ENCODE results near the gene CLMN.

Gene CLMN

GRCh38 chr14:95273001-95273978 is 46.4 kb downstream of the CLMN start:
- H3K36me3 ChIP-seq (ENCODE audit: insufficient read depth, low read length): no peaks in the 10 kb centered on the region
- no peaks in the 10 kb centered on the region for H3K9me3 ChIP-seq (ENCODE audit: low read depth, low read length)
- TF ChIP-seq POLR2AphosphoS5 (IDR thresholded peaks at IDR 0.05; ENCODE audit: borderline replicate concordance, low read depth, low read length) (no peak), FOXP2 (optimal IDR thresholded peaks at IDR 0.05; ENCODE audit: control extremely low read depth, extremely low read length, insufficient read depth) (no peak), EZH2 (IDR thresholded peaks at IDR 0.05) (no peak)
- H3K9ac ChIP-seq (ENCODE audit: insufficient read length): no peak overlapping the region
- no peak for DNase-seq (ENCODE audit: low read depth, low spot score)
- no peak overlapping the region for H3K4me3 ChIP-seq
- no peak overlapping the region for H3K27ac ChIP-seq

DNA sequence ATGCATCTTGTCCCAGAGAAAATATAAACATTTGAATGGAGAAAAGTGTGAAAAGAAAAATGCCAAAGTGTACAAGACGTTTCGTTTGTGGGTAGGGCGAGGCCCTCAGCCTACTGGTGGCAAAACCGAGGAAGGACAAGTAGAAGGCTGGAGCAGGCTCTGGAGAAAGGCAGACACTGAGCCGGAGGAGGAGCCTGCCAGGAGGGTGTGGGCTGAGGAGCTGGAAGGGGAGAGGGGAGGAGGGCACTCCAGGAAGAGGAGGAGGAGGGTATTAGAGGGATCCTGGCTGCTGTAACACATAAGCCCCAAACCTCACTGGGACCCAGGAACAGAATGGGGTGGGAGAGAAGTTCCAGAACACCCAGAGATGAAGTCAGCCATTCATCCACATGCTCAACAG is 47.7 kb downstream of the CLMN start:
- no peak for TF ChIP-seq POLR2AphosphoS5 (IDR thresholded peaks at IDR 0.05; ENCODE audit: borderline replicate concordance, low read depth, low read length)
- TF ChIP-seq FOXP2 (optimal IDR thresholded peaks at IDR 0.05; ENCODE audit: control extremely low read depth, extremely low read length, insufficient read depth): no peak
- TF ChIP-seq EZH2 (IDR thresholded peaks at IDR 0.05): no peak
- H3K27ac ChIP-seq: no peak overlapping the region
- DNase-seq (ENCODE audit: low read depth, low spot score): no peak

DNA sequence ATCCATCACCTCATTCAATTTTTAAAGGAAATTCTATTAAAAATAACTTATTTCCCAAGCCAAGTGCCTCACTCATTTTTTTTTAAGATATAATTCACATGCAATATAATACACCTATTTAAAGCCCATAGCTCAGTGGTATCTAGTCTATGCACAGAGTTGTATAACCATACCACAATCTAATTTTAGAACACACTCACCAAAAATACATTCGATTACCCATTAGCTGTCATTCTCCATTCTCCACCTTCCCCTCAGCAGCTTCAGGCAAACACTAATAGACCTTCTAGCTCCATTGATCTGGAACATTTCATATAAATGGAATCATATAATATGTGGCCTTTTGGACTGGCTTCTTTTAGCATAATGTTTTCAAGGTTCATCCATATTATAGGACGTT is 49.5 kb downstream of the CLMN start:
- TF ChIP-seq EZH2 (IDR thresholded peaks at IDR 0.05) (no peak), POLR2AphosphoS5 (IDR thresholded peaks at IDR 0.05; ENCODE audit: borderline replicate concordance, low read depth, low read length) (no peak), FOXP2 (optimal IDR thresholded peaks at IDR 0.05; ENCODE audit: control extremely low read depth, extremely low read length, insufficient read depth) (no peak)
- Histone ChIP-seq H3K9ac (ENCODE audit: insufficient read length) (no peak overlapping the region), H3K9me3 (ENCODE audit: low read depth, low read length) (no peaks in the 10 kb centered on the region), H3K27ac (no peak overlapping the region), H3K4me3 (no peak overlapping the region), H3K36me3 (ENCODE audit: insufficient read depth, low read length) (no peaks in the 10 kb centered on the region)
- DNase-seq (ENCODE audit: low read depth, low spot score): no peak

More for the DNA sequence above, 47.7 kb downstream of the CLMN start:
- Histone ChIP-seq H3K9ac (ENCODE audit: insufficient read length) (no peak overlapping the region), H3K4me3 (no peak overlapping the region), H3K36me3 (ENCODE audit: insufficient read depth, low read length) (no peaks in the 10 kb centered on the region), H3K9me3 (ENCODE audit: low read depth, low read length) (no peaks in the 10 kb centered on the region)

DNA sequence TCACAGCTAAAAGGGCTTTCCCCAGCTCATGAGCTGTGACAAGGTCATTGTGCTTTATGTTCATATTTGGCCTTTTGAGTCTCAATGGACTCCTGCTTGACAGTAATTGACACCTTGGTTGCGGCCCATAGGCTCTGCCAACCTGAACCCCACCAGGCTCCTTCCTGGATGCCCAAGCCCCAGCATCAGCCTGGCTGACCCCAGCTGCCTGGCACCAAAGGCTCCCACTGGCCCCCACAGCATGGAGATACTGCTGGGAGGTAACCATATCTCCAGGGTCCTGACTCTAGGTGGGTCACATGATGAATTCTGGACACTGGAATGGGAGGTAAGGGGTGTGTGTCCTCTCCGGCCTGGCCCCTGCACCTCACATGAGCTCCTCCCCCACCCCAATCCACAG is 50.2 kb downstream of the CLMN start:
- DNase-seq (ENCODE audit: low read depth, low spot score): no peak
- Histone ChIP-seq H3K36me3 (ENCODE audit: insufficient read depth, low read length) (no peaks in the 10 kb centered on the region), H3K4me3 (no peak overlapping the region), H3K9ac (ENCODE audit: insufficient read length) (no peak overlapping the region), H3K27ac (no peak overlapping the region), H3K9me3 (ENCODE audit: low read depth, low read length) (no peaks in the 10 kb centered on the region)
- TF ChIP-seq POLR2AphosphoS5 (IDR thresholded peaks at IDR 0.05; ENCODE audit: borderline replicate concordance, low read depth, low read length) (no peak), EZH2 (IDR thresholded peaks at IDR 0.05) (no peak), FOXP2 (optimal IDR thresholded peaks at IDR 0.05; ENCODE audit: control extremely low read depth, extremely low read length, insufficient read depth) (no peak)

DNA sequence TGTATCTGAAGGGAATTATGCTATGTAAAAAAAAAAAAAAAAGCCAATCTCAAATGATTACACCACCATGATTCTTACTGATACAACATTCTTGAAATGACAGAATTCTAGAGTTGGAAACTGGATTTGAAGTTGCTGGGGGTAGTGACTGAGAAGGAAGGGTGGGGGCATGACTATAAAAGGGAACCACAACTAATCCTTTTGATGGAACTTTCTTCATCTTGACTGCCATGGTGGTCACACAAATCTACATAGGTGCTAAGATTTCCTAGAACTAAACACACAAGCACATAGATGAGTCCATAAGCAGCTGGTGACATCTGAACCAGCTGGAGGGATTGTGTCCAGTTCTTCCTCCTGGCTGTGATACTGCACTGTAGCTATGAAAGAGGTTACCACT is 51.4 kb downstream of the CLMN start:
- H3K9ac ChIP-seq (ENCODE audit: insufficient read length): no peak overlapping the region
- H3K4me3 ChIP-seq: no peak overlapping the region
- H3K9me3 ChIP-seq (ENCODE audit: low read depth, low read length): no peaks in the 10 kb centered on the region
- TF ChIP-seq FOXP2 (optimal IDR thresholded peaks at IDR 0.05; ENCODE audit: control extremely low read depth, extremely low read length, insufficient read depth) (no peak), EZH2 (IDR thresholded peaks at IDR 0.05) (no peak), POLR2AphosphoS5 (IDR thresholded peaks at IDR 0.05; ENCODE audit: borderline replicate concordance, low read depth, low read length) (no peak)
- no peak for DNase-seq (ENCODE audit: low read depth, low spot score)
- no peak overlapping the region for H3K27ac ChIP-seq
- no peaks in the 10 kb centered on the region for H3K36me3 ChIP-seq (ENCODE audit: insufficient read depth, low read length)

GRCh38 chr14:95267306-95267705 is 52.4 kb downstream of the CLMN start:
- Histone ChIP-seq H3K36me3 (ENCODE audit: insufficient read depth, low read length) (no peaks in the 10 kb centered on the region), H3K4me3 (no peak overlapping the region), H3K9me3 (ENCODE audit: low read depth, low read length) (no peaks in the 10 kb centered on the region), H3K9ac (ENCODE audit: insufficient read length) (no peak overlapping the region), H3K27ac (no peak overlapping the region)
- TF ChIP-seq EZH2 (IDR thresholded peaks at IDR 0.05): no peak
- no peak for TF ChIP-seq POLR2AphosphoS5 (IDR thresholded peaks at IDR 0.05; ENCODE audit: borderline replicate concordance, low read depth, low read length)
- TF ChIP-seq FOXP2 (optimal IDR thresholded peaks at IDR 0.05; ENCODE audit: control extremely low read depth, extremely low read length, insufficient read depth): no peak
- DNase-seq (ENCODE audit: low read depth, low spot score): no peak

- no peak for TF ChIP-seq EZH2 (IDR thresholded peaks at IDR 0.05)
- TF ChIP-seq POLR2AphosphoS5 (IDR thresholded peaks at IDR 0.05; ENCODE audit: borderline replicate concordance, low read depth, low read length): no peak
- TF ChIP-seq FOXP2 (optimal IDR thresholded peaks at IDR 0.05; ENCODE audit: control extremely low read depth, extremely low read length, insufficient read depth): no peak
- Histone ChIP-seq H3K9me3 (ENCODE audit: low read depth, low read length) (no peaks in the 10 kb centered on the region), H3K27ac (peak overlapping the region; percentile 26; the same call in 1 of the 2 replicates), H3K36me3 (ENCODE audit: insufficient read depth, low read length) (no peaks in the 10 kb centered on the region), H3K4me3 (0 out of 2 replicates have a peak overlapping the region, but pooled peaks have one; percentile 8), H3K9ac (ENCODE audit: insufficient read length) (no peak overlapping the region)
- DNase-seq (ENCODE audit: low read depth, low spot score): no peak
Measured at GRCh38 chr14:95265106-95266094, 54.3 kb downstream of the CLMN start.
